ENCODE measurements around the gene OR13C2. TPM values are rescaled to one million over a fixed set of nuclear protein-coding genes. Genes with fewer than 3 reads are reported as not detected.
"Not testable (repeated sequence)": the region's sequence is repeated elsewhere in the genome, so short reads cannot be mapped to it uniquely, and the experiment has no call there.

Gene OR13C2
- total RNA-seq, 4 donors from 2014 or later: not detected

GRCh38 chr9:104606152-104606551 lies 725 bp upstream of the OR13C2 start:
- TF ChIP-seq CTCF (IDR thresholded peaks at IDR 0.05; ENCODE audit: low read depth): no peak

GRCh38 chr9:104604801-104605200 lies 626 bp downstream of the OR13C2 start:
- TF ChIP-seq CTCF (IDR thresholded peaks at IDR 0.05; ENCODE audit: low read depth): no peak

- TF ChIP-seq CTCF (IDR thresholded peaks at IDR 0.05; ENCODE audit: low read depth): not testable (repeated sequence)
Measured at GRCh38 chr9:104599313-104599712, 6.1 kb downstream of the OR13C2 start, which contains the start of gene OR13C5. OR13C5 (minus strand) TSS chr9:104599413; CDS start chr9:104599413, 0 bp downstream.

- no peak for TF ChIP-seq CTCF (IDR thresholded peaks at IDR 0.05; ENCODE audit: low read depth)
Measured at GRCh38 chr9:104589626-104590025, 15.8 kb downstream of the OR13C2 start.

GRCh38 chr9:104586496-104587180 lies 18.8 kb downstream of the OR13C2 start:
- no peak for TF ChIP-seq CTCF (IDR thresholded peaks at IDR 0.05; ENCODE audit: low read depth)

GRCh38 chr9:104580562-104580961 lies 24.9 kb downstream of the OR13C2 start:
- TF ChIP-seq CTCF (IDR thresholded peaks at IDR 0.05; ENCODE audit: low read depth): no peak

GRCh38 chr9:104577263-104577662 lies 28.2 kb downstream of the OR13C2 start:
- no peak for TF ChIP-seq CTCF (IDR thresholded peaks at IDR 0.05; ENCODE audit: low read depth)

Data from subcutaneous adipose tissue (tissue), 4 donors.